SK-N-SH (cell line): ENCODE data around the gene SERPINB10.

Source experiments
- EP300 ChIP-seq, 2 experiments: IDR thresholded peaks; 2 replicates each; pipeline versions ENCODE4 v1.4.0 to v1.6.1; 2012; ENCODE audit warnings: borderline replicate concordance in 1 of 2, low read depth in 1 of 2, low read length in 1 of 2
- EZH2phosphoT487 ChIP-seq: fragments of 200-600 bp; sonication (generic); IDR thresholded peaks from 2 replicates; pipeline ENCODE4 v1.6.1; 2017; ENCODE audit warnings: low read depth, mixed run types, mild to moderate bottlenecking, antibody characterized with exemption, moderate library complexity, borderline replicate concordance
- GABPA ChIP-seq: IDR thresholded peaks from 2 replicates; pipeline ENCODE4 v1.4.0; 2012; ENCODE audit warnings: low read depth, mild to moderate bottlenecking
- JUND ChIP-seq: IDR thresholded peaks from 2 replicates; pipeline ENCODE4 v1.4.0; 2012
- NFIC ChIP-seq: IDR thresholded peaks from 2 replicates; pipeline ENCODE4 v1.4.0; 2012; ENCODE audit warnings: borderline replicate concordance
- POLR2AphosphoS5 ChIP-seq: IDR thresholded peaks from 2 replicates; pipeline ENCODE4 v1.6.1; 2012; ENCODE audit warnings: low read depth, low read length
- RFX5 ChIP-seq: IDR thresholded peaks from 2 replicates; pipeline ENCODE4 v1.6.1; 2012; ENCODE audit warnings: mild to moderate bottlenecking, improper control_type of control experiment, low read length
- TAF1 ChIP-seq: IDR thresholded peaks from 2 replicates; pipeline ENCODE4 v1.6.1; 2012; ENCODE audit warnings: low read depth, mild to moderate bottlenecking, low read length, moderate library complexity, borderline replicate concordance
- TEAD4 ChIP-seq: IDR thresholded peaks from 2 replicates; pipeline ENCODE4 v1.4.0; 2012; ENCODE audit warnings: mild to moderate bottlenecking, borderline replicate concordance; ENCODE audit not compliant: insufficient read depth
- YY1 ChIP-seq: IDR thresholded peaks from 2 replicates; pipeline ENCODE4 v1.4.0; 2012; ENCODE audit warnings: low read depth, mild to moderate bottlenecking
- TF ChIP-seq, protein P1 (sequence below): fragments of 200-600 bp; sonication (generic); IDR thresholded peaks from 2 replicates; pipeline ENCODE4 v1.6.1; 2017; ENCODE audit warnings: antibody characterized with exemption, mild to moderate bottlenecking, moderate library complexity

DNA sequence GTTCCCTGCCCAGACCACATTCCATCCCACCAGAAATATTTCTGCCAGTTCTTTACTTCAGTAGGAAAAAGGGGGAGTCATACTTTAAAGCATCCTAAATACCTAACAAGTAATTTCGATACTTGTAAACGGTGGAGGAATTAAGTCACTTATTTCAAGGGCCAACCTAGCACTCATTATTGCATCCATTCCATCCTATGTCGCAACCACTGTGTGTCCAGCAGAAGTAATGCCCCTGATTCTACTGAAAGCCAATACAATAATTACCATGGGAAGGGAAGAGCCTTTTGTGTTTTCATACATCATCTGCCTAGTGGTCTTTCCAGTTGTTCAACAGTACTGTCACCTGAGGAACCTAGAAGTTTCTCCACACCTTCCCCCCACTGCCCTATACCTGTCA lies 74.6 kb downstream of the SERPINB10 start:
- no peak for TF ChIP-seq YY1
- no peak for TF ChIP-seq EP300 (IDR thresholded peaks at IDR 0.05; ENCODE audit: borderline replicate concordance in 1 of 2, low read depth in 1 of 2, low read length in 1 of 2)
- TF ChIP-seq TEAD4 = no peak
- TF ChIP-seq GABPA = no peak
- TF ChIP-seq EZH2phosphoT487 = no peak
- TF ChIP-seq NFIC = no peak
- TF ChIP-seq, protein P1, sequence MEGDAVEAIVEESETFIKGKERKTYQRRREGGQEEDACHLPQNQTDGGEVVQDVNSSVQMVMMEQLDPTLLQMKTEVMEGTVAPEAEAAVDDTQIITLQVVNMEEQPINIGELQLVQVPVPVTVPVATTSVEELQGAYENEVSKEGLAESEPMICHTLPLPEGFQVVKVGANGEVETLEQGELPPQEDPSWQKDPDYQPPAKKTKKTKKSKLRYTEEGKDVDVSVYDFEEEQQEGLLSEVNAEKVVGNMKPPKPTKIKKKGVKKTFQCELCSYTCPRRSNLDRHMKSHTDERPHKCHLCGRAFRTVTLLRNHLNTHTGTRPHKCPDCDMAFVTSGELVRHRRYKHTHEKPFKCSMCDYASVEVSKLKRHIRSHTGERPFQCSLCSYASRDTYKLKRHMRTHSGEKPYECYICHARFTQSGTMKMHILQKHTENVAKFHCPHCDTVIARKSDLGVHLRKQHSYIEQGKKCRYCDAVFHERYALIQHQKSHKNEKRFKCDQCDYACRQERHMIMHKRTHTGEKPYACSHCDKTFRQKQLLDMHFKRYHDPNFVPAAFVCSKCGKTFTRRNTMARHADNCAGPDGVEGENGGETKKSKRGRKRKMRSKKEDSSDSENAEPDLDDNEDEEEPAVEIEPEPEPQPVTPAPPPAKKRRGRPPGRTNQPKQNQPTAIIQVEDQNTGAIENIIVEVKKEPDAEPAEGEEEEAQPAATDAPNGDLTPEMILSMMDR = no peak
- TF ChIP-seq JUND = no peak
- no peak for TF ChIP-seq POLR2AphosphoS5
- TF ChIP-seq TAF1 = no peak
- no peak for TF ChIP-seq RFX5
